GM18505 (cell line): ENCODE results near the gene OR2D2.
"Not testable (repeated sequence)": the region's sequence is repeated elsewhere in the genome, so short reads cannot be mapped to it uniquely, and the experiment has no call there.

Experiments used
- ATAC-seq: cut with Tn5 transposase; IDR thresholded peaks from one replicate; pipeline ENCODE4 v1.9.1; 2021; ENCODE audit not compliant: unreplicated experiment
- POLR2A ChIP-seq: IDR thresholded peaks from 4 replicates; pipeline ENCODE4 v1.6.1; 2011; ENCODE audit warnings: borderline replicate concordance; ENCODE audit not compliant: insufficient read depth, insufficient read length; ENCODE audit errors: extremely low read depth

Gene OR2D2

GRCh38 chr11:6855971-6856541 is 36.2 kb downstream of the OR2D2 start:
- no peak for TF ChIP-seq POLR2A
- no peak for ATAC-seq

- ATAC-seq, result not testable (repeated sequence)
Measured at GRCh38 chr11:6854801-6855200, 37.5 kb downstream of the OR2D2 start.

- no peak for TF ChIP-seq POLR2A
- no peak for ATAC-seq
Measured at GRCh38 chr11:6850526-6850925, 41.8 kb downstream of the OR2D2 start.

GRCh38 chr11:6845383-6845782 is 46.9 kb downstream of the OR2D2 start, which contains the start of gene OR10A5:
OR10A5 (plus strand) TSS chr11:6845683; CDS start chr11:6845683, 0 bp downstream.
- TF ChIP-seq POLR2A, result no peak
- no peak for ATAC-seq

GRCh38 chr11:6844356-6844755 is 47.9 kb downstream of the OR2D2 start:
- no peak for TF ChIP-seq POLR2A
- ATAC-seq, result no peak

- no peak for ATAC-seq
- TF ChIP-seq POLR2A, result no peak
Measured at GRCh38 chr11:6843670-6844069, 48.6 kb downstream of the OR2D2 start.

GRCh38 chr11:6841694-6842093 is 50.6 kb downstream of the OR2D2 start:
- TF ChIP-seq POLR2A, result no peak
- ATAC-seq, result no peak
